Measurements from ENCODE around the gene PLPPR3. TPM values are rescaled to one million over a fixed set of nuclear protein-coding genes. Genes with fewer than 3 reads are reported as not detected.

PLPPR3 gene
- total RNA-seq, 1 donor from 2014 or later, result 5.4 TPM

GRCh38 chr19:797528-798414 lies 24.0 kb downstream of the PLPPR3 start:
- Mint-ChIP-seq H3K36me3 (ENCODE audit: low read depth) (peaks cover 10% of the 10 kb centered on the region), H3K4me1 (ENCODE audit: low read depth) (peaks cover 38% of the 10 kb centered on the region), H3K27ac (ENCODE audit: unreplicated experiment) (peak overlapping the region; percentile 72), H3K4me3 (ENCODE audit: unreplicated experiment) (peak overlapping the region; percentile 81), H3K27me3 (ENCODE audit: low read depth) (no peaks in the 10 kb centered on the region), H3K9me3 (ENCODE audit: low read depth) (no peaks in the 10 kb centered on the region)
- no peak for TF ChIP-seq CTCF (IDR thresholded peaks at IDR 0.05)
- peak; percentile 95 for DNase-seq (ENCODE audit: low spot score)

- Mint-ChIP-seq H3K27ac (ENCODE audit: unreplicated experiment) (peak within 1 kb of the TSS; percentile 96), H3K27me3 (ENCODE audit: low read depth) (no peaks in the 10 kb centered on the region), H3K4me1 (ENCODE audit: low read depth) (peaks cover 32% of the 10 kb centered on the region), H3K4me3 (ENCODE audit: unreplicated experiment) (peak within 1 kb of the TSS; percentile 90), H3K9me3 (ENCODE audit: low read depth) (no peaks in the 10 kb centered on the region), H3K36me3 (ENCODE audit: low read depth) (peaks cover 10% of the 10 kb centered on the region)
- TF ChIP-seq CTCF (IDR thresholded peaks at IDR 0.05), result no peak
- DNase-seq (ENCODE audit: low spot score), result peak; percentile 100
These were observed 24.8 kb downstream of the PLPPR3 start, which contains the start of gene PTBP1 for GRCh38 chr19:796692-797527. Gene PTBP1 (plus strand): TSS chr19:797452. CDS start chr19:797498, 46 bp downstream.

- H3K27ac Mint-ChIP-seq (ENCODE audit: unreplicated experiment), result no peak overlapping the region
- H3K4me3 Mint-ChIP-seq (ENCODE audit: unreplicated experiment), result peak overlapping the region; percentile 4
These were observed 25.8 kb downstream of the PLPPR3 start for GRCh38 chr19:795691-796581.

GRCh38 chr19:795073-795611 lies 26.6 kb downstream of the PLPPR3 start:
- H3K4me3 Mint-ChIP-seq (ENCODE audit: unreplicated experiment), result no peak overlapping the region
- no peaks in the 10 kb centered on the region for H3K9me3 Mint-ChIP-seq (ENCODE audit: low read depth)
- no peak overlapping the region for H3K27ac Mint-ChIP-seq (ENCODE audit: unreplicated experiment)
- H3K27me3 Mint-ChIP-seq (ENCODE audit: low read depth), result no peaks in the 10 kb centered on the region
- H3K36me3 Mint-ChIP-seq (ENCODE audit: low read depth), result peaks cover 4% of the 10 kb centered on the region
- peaks cover 22% of the 10 kb centered on the region for H3K4me1 Mint-ChIP-seq (ENCODE audit: low read depth)
- DNase-seq (ENCODE audit: low spot score), result peak; percentile 87
- no peak for TF ChIP-seq CTCF (IDR thresholded peaks at IDR 0.05)

More at GRCh38 chr19:795691-796581, 25.8 kb downstream of the PLPPR3 start:
- Mint-ChIP-seq H3K36me3 (ENCODE audit: low read depth) (peaks cover 8% of the 10 kb centered on the region), H3K27me3 (ENCODE audit: low read depth) (no peaks in the 10 kb centered on the region), H3K9me3 (ENCODE audit: low read depth) (no peaks in the 10 kb centered on the region), H3K4me1 (ENCODE audit: low read depth) (peaks cover 29% of the 10 kb centered on the region)
- DNase-seq (ENCODE audit: low spot score), result peak; percentile 74
- no peak for TF ChIP-seq CTCF (IDR thresholded peaks at IDR 0.05)

Measured in chondrocyte (in vitro differentiated cells).